Measurements from ENCODE around the gene TLCD1. TPM values are rescaled to one million over a fixed set of nuclear protein-coding genes. Genes with fewer than 3 reads are reported as not detected.

The TLCD1 gene
- total RNA-seq, 1 donor: 7.8 TPM

DNA sequence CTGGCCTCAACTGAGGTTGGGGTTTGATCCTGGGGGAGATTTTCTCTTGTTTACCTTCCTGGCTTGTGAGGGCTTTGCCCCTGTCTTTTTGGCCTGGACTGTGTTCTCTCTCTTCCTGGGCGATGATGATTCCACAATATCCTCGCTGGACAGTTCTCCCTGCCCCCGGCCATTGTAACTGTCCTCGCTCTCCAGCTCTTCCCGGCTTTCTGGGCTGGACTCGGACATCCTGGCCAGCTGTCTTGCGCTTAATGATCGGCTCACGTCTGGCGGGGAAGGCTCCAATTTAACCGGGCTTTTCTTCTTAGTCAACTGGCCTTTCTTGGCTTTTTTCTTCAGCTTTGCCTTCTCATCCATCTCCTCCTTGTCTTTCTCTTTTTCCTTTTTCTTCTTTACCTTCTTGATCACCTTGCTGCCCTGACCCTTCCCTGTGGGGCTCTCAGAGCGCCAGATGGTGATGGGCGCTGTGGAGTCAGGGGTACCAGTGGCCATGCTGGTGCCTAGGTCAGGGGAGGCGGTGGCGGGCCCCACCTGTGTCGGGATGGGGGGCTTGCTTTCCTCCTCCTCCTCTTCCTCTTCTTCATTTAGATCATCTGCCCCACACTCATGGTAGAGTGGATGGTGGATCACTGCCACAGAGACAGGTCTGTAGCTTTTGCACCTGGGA is 22.3 kb downstream of the TLCD1 start:
- TF ChIP-seq, protein P1, sequence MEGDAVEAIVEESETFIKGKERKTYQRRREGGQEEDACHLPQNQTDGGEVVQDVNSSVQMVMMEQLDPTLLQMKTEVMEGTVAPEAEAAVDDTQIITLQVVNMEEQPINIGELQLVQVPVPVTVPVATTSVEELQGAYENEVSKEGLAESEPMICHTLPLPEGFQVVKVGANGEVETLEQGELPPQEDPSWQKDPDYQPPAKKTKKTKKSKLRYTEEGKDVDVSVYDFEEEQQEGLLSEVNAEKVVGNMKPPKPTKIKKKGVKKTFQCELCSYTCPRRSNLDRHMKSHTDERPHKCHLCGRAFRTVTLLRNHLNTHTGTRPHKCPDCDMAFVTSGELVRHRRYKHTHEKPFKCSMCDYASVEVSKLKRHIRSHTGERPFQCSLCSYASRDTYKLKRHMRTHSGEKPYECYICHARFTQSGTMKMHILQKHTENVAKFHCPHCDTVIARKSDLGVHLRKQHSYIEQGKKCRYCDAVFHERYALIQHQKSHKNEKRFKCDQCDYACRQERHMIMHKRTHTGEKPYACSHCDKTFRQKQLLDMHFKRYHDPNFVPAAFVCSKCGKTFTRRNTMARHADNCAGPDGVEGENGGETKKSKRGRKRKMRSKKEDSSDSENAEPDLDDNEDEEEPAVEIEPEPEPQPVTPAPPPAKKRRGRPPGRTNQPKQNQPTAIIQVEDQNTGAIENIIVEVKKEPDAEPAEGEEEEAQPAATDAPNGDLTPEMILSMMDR (IDR thresholded peaks at IDR 0.05; ENCODE audit: insufficient read depth, low read length): no peak
- DNase-seq (ENCODE audit: low read depth): no peak
- H3K4me3 ChIP-seq (ENCODE audit: low read depth, low read length): no peak overlapping the region

DNA sequence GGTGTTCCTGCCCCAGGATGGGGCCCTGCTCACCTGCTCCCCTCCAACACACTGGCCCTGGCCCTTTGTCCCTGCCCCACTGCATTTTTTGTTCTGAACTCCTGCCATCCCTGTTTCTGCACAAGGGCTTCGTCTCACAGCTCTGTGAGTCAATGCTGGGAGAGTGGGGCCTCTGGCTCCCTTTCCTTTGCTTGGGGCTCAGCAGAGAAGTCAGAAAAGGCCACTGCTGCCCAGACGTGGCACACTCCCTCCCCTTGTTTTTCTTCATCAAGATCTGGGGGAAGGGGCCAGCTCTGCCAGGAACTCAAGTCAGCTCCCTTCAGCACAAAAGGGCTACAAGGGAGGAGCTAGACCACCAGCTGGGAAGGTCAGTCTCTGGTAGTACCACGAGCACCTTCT is 23.3 kb downstream of the TLCD1 start:
- H3K4me3 ChIP-seq (ENCODE audit: low read depth, low read length): no peak overlapping the region
- DNase-seq (ENCODE audit: low read depth): no peak
- TF ChIP-seq, protein P1 (IDR thresholded peaks at IDR 0.05; ENCODE audit: insufficient read depth, low read length): no peak

DNA sequence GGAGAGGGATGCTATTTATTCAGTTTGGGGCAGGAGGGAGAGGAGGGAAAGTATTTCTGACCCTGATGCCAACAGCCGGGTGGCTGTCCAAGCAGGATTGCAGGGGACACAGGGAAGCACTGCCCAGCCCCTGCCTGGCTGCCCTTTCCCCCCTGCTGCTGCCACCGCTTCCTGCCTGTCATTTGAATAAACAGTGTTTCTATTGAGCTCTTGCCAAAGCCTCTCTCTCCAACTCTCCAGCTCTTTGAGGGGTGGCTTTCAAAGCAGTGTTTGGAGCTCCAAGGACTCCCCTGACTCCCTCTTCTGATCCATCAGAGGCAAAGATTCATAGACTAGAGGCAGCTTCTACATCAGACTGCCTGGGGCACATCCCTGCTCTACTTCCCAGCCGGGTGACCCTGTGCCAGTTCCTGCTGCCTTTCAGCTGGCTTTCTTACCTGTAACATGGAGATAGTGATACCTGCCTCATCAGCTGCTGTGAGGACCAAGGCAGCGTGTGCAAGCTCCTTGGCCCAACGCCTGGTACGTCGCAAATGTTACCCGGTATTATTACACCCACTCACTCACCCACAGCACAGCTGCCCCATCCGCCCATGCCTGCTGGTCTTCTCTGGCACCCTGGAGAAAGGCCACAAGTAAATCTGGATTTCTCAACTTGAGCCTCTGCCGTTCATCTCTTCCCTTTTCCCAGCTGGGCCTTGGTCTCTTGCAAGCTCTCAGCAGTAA is 23.8 kb downstream of the TLCD1 start:
- DNase-seq (ENCODE audit: low read depth): no peak
- TF ChIP-seq, protein P1 (IDR thresholded peaks at IDR 0.05; ENCODE audit: insufficient read depth, low read length): no peak
- H3K4me3 ChIP-seq (ENCODE audit: low read depth, low read length): no peak overlapping the region

DNA sequence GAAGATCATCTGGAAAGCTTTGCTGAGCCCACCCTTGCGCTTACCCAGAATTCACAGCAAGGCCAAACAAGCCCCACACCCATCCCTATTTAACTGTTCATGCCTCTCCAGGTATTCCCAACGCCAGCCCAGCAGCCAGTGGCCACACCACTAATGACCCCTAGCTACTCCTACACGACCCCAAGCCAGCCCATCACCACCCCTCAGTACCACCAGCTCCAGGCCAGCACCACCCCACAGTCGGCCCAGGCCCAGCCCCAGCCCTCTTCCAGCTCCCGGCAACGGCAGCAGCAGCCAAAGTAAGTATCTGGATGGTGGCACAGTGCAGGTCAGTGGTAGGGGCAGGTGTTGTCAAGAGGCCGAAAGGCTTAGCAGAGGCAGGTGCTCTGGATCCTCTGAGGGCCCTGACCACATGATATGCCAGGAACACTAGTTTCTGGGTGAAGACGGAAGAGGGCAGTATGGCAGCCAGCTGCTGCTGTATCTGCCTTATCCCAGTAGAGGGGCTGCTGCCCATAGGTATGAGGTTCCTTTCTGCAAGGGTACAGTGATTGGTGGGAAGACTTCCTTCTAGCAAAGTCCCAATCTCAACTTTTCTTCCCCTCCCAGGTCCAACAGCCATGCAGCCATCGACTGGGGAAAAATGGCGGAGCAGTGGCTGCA is 25.1 kb downstream of the TLCD1 start:
- H3K4me3 ChIP-seq (ENCODE audit: low read depth, low read length): no peak overlapping the region
- TF ChIP-seq, protein P1 (IDR thresholded peaks at IDR 0.05; ENCODE audit: insufficient read depth, low read length): no peak
- DNase-seq (ENCODE audit: low read depth): no peak

DNA sequence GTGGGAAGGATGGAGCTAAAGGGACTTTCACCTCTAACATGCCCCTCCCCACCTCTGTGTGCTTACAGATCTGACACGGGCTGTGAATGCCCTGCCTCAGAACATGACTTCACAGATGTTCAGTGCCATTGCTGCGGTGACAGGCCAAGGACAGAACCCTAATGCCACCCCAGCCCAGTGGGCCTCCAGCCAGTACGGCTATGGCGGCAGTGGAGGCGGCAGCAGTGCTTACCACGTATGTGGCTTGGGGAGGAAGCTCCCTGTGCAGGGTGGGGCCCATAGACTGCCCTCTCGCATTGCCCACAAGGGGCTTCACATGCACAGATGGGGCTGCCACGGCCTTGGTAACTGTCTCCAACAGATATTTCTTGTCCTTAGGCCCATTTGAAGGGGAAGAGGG is 25.8 kb downstream of the TLCD1 start:
- TF ChIP-seq, protein P1 (IDR thresholded peaks at IDR 0.05; ENCODE audit: insufficient read depth, low read length): no peak
- no peak for DNase-seq (ENCODE audit: low read depth)
- no peak overlapping the region for H3K4me3 ChIP-seq (ENCODE audit: low read depth, low read length)

DNA sequence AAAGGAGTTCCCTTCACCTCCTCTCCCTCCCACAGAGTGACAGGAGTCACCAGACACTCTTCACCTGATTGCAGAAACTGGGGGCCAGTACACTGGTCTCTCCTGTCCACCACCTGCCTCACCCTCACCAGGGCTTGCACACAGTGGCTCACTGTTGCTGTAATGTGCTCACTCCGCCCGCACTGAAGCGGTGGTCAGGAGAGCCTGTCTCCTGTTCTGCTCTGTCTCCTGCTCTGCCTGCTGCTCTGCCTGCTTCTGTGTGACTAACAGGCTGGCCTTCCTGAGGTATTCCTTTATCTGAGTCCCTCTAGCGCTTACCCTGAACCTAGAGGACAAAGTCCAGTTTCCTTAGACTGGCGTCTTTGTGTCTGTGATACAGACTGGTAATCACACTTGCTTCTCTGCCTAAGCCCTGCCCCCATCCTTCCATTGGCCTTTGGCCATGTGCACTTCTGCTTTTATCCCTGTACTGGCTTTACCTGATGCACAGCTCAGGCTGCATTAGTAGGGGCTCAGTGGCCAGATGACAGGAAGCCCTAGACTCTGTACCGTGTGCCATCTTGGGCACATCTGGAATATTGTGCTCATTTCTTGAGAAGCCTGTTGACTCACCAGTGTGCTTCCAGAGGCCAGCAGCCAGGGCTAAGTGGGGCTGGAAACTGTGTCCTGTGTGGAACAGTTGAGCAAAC is 27.6 kb downstream of the TLCD1 start:
- no peak for DNase-seq (ENCODE audit: low read depth)
- TF ChIP-seq, protein P1 (IDR thresholded peaks at IDR 0.05; ENCODE audit: insufficient read depth, low read length): no peak
- H3K4me3 ChIP-seq (ENCODE audit: low read depth, low read length): no peak overlapping the region

All from fibroblast of the aortic adventitia (primary cell).